Suppressor macrophage (primary cell): ENCODE measurements around the gene HEXD.
"Not testable (repeated sequence)": the region's sequence is repeated elsewhere in the genome, so short reads cannot be mapped to it uniquely, and the experiment has no call there.

Source experiments
- DNase-seq, 4 experiments: peaks; one replicate each; pipeline ENCODE4 v3.0.0-alpha.2; 2020 to 2022

HEXD gene

DNA sequence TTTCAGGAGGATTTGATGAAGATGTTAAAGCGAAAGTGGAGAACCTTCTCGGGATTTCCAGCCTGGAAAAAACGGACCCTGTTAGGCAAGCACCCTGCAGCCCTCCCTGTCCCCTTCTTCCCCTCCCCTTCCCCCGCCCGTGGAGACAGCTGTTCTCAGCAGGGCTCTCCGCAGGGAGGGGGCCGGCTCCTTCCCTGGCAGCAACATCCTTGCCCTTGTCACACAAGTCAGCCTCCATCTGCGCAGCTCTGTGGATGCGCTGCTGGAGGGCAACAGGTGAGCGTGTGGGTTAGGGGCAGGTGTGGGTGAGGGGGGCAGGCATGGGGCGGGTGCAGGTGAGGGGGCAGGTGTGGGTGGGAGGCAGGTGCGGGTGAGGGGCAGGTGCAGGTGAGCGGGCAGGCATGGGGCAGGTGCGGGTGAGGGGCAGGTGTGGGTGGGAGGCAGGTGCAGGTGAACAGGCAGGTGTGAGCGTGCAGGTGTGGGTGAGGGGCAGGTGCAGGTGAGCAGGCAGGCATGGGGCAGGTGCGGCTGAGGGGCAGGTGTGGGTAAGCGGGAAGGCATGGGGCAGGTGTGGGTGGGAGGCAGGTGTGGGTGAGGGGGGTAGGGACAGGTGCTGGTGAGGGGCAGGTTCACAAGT lies 23.0 kb downstream of the HEXD start:
- DNase-seq, result peak; percentile 34 to 72 (median 60)

DNA sequence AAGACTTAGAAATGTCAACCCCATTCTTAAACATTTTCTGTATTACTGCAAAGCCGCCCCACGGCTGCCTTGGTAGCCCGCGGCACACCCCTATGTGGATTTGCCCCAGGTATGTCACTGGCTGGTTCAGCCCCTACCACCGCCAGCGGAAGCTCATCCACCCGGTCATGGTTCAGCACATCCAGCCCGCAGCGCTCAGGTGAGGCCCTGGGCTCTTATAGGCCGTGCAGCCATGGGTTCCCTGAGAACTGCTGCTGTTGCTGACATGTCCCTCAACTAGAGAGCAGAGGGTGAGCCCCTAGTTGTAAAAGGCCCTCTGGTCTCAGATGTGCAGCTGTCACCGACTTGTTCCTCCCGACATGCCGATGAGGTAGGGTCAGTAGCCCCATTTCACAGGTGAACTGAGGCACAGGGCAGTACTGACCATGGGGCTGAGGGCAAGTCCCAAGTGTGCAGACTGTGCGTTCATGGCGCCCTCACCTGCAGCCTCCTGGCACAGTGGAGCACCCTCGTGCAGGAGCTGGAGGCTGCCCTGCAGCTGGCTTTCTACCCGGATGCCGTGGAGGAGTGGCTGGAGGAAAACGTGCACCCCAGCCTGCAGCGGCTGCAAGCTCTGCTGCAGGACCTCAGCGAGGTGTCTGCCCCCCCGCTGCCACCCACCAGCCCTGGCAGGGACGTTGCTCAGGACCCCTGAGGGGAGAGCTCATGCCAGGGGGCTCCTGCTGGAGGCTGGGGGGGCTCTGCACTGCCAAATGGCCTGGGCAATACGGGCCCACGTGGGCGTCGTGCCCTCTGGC lies 23.7 kb downstream of the HEXD start:
- no peak for DNase-seq

DNA sequence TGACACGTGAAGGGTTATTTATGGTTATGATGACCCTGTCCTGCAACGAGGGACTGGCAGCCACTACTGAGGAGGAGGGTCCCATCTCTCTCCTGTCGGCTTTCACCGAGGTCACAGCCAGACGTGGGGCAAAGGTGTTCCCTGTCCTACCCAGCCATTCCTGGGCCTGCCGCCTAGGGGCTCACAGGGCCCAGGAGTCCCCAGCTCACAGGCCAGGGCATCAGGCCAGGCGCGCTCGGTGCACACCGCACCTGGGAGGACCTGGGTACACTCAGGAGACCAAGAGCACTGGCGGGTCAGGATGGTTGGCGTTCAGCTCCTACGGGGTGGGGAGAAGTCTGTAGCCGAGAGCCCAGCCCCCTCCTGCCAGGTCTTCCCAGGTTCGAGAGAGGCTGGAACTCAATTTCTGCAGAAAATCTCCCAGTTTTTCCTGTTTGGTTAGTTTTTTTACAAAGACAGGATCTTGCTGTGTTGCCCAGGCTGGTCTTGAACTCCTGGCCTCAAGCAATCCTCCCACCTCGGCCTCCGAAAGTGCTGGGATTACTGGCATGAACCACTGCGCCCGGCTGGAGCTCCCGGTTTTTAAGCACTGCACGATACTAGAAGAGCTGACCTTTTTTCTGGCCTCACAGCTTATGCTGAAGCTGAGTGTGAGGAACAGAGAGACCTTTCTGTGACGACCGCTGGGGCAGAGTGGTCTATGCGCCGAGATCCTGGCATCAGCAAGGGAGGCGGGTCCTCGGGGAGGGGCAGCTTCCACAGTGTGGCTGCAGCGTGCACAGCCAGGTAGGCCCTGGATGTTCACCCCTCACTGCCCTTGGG lies 24.7 kb downstream of the HEXD start:
- no peak for DNase-seq

DNA sequence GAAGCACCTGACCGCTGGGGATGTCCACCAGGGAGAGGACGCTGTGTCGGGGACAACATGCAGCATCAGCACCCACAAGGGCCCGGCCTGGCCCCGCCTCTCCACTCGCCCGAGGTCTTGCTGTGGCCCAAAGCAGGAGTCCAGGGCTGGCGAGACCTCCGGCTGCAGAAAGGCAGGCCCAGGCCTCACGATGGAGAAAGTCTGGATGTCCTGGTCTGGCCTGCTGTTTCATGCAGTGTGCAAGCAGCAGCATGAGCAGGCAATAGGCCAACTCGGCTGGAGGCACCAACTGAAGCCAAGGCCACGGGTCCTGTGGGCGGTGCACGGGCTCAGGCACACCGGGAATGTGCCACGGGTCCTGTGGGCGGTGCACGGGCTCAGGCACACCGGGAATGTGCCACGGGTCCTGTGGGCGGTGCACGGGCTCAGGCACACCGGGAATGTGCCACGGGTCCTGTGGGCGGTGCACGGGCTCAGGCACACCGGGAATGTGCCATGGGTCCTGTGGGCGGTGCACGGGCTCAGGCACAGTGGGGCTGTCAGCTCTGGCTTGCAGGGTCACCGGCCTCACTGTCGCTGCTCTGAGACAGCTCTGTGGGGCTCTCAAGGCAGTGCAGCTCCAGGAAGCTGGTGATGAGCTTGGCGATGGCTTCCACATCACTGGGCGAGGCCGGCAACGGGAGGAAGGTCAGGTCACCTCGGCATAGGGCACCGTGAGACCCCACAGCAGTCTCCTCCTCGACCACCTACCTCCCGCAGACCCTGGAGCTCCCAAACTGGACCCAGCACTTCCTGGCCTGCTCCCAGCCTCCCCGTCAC lies 25.5 kb downstream of the HEXD start:
- no peak for DNase-seq

DNA sequence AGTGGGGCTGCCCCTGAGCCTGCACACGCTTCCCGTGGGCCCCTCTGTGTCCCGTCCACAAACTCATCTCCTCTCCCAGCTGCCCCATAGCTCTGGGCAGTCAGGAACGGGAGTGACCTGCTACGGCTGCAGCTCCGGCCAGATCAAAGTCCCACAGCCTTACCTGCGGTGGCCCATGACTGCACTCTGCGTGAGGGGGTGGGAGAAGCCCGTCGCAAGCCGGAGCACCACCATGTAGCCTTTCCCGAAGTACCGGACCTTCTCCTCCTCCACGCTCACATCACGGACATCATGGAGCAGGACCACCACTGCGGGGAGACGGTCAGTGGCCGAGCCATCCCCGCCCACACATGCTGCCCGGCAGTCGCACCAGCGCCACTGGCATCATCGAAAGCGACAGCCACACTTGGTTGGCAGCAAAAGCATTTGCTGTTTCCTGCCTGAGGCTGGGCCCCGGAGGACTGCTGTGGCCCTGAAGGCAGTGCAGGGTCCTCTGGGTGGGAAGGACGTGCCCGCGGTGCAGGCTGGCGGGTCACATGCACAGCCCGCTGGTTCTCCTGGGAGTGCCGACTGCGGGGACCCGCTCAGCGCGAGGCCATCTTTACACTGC lies 26.2 kb downstream of the HEXD start:
- no peak for DNase-seq

DNA sequence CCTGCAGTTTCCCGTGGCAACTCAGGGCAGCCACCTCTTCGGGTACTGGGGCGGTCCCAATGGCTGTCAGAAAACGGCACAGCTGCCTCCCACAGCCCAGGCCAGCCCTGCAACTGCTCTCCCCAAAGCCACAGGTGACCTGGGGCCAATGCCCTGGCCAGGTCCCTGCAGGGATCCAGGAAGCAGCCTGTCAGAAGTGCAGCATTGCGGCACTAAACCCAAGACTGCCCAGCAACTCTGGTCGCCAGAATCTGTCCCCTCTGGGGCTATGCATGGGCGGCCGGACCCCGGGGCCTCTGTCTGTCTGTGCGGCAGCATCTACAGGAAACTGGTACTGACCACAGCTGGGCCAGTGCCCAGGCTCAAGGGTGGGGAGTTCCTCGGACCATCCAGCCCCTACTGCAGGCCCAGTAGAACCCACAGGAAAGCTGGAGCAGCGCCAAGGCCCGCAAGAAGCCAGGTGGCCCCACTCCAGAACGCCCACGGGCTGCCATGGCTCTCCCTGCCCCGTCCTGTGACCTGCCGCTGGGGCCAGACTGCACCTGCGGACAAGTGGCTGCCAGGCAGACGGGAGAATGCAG lies 26.9 kb downstream of the HEXD start:
- no peak for DNase-seq

DNA sequence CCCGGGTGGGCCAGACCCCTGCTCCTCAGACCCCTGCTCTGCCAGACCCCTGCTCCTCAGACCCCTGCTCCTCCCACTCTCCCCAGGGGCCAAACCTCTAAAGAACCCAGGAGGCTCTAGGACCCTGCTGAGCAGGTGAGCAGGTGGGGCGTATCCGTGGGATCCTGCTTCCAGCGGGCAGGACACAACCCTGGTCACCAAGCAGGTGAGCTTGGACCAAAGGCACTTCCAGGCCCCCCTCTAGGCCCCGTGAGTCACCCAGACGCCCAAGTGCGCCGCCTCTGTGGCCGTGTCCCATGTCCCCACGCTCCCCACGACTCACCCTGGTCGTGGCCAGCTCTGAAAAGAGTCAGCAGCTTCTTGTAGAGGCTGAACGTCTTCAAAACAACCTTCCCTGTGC lies 27.4 kb downstream of the HEXD start:
- DNase-seq, result no peak

DNA sequence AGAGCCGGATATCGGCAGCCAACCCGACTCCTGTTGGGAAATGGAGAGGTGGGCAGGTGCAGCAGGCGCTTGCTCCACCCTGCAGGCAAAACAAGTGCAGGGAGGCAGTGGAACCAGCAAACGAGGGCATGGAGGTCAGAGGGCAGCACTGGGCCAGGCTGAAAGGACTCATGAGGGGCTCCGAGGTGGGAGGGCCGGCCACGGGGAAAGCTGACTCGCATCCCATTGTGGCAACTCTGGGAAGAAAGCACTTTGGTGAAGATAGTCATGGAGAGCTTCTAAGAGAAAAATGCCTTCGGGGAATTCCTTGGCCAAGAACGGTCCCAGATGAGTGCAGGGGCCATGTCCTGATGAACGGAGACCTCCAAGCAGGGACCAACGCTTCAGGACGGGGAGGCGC lies 28.0 kb downstream of the HEXD start:
- DNase-seq, result no peak

DNA sequence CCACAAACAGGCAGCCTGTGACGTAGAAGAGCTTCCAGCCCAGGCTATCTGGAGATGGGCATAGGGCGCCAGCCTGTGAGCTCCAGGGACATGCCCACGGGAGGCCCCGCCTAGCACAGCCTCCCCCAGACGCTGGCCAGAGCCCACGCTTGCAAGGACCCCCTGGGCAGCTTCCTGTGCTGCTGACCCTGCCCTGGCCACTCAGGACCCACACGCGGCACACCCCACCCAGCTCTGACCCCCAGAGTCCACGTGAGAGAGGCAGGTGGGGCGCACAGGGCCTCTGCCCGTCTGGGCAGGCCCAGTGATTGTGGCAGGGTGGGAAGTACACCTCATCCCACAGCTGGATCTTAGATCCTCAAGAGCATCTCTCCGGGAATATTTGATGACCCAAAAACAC lies 28.5 kb downstream of the HEXD start:
- DNase-seq, result no peak

DNA sequence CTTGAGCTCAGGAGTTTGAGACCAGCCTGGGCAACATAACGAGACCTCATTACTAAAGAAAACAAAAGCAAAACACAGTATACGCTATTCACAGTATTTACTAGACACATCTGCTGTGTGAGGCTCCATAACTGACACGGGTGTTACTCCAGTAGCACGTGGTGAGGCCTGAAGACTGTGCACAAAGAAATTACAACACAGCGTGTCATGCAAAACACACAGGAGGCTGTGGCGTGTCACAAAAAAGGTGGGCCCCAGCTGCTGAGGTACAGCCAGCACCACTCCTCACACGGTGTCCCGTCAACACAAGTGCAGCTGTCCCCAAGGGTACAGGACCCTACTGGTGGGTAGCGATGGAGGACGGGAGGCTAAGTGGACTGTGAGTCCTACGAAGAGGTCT lies 29.7 kb downstream of the HEXD start:
- no peak for DNase-seq

DNA sequence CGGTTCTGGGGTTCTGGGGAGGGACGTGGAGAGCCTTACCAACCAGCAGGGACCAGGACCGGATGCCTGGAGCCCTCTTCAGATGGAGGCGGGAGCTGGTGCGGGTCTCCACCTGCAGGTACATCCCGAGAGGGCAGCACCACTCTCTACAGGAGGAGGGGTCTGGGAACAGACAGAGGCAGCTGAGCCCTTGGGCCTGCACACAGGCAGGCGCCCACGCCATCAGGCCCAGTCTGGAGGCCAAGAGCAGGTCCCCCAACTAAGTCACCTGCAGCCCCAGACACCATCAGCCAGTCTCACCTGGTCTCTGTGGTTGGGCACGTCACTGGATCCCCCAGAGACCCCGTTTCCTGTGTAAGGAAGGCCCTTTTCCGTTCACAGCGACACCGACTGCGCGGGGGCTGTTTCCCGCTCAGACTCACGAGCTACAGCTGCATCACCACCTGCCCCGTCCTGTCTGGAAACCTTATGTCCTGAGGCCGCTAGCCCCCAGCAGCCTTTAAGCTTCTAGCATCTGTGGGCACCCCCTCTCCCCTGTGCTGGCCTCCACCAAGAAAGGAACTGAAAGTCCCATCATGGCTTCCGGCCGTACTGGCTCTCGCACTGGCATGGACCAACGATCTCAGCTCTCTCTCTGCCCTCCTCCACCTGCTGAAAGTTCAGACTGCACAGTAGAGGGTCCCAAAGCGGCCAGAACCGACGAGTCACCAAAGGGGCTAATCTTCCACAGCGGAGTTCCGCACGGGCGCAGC lies 31.2 kb downstream of the HEXD start:
- peak; percentile 46 to 59 (median 54) for DNase-seq

DNA sequence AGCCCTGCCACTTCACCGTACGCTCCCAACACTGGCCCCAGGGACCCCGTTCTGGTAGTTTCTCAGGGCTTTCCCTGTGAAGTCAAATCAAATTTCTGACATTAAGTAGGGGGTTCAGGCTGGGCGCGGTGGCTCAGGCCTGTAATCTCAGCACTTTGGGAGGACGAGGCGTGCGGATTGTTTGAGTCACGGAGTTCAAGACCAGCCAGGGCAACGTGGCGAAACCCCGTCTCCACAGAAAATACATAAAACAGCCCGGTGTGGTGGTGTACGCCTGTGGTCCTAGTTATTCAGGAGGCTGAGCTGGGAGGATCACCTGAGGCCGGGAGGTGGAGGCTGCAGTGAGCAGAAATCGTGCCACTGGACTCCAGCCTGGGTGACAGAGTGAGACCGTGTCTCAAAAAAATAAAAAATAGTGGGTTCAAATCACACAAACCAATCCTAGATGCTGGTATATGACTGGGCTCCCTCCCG lies 31.8 kb downstream of the HEXD start:
- DNase-seq, result peak in 1 of 4 experiments; percentile 10

DNA sequence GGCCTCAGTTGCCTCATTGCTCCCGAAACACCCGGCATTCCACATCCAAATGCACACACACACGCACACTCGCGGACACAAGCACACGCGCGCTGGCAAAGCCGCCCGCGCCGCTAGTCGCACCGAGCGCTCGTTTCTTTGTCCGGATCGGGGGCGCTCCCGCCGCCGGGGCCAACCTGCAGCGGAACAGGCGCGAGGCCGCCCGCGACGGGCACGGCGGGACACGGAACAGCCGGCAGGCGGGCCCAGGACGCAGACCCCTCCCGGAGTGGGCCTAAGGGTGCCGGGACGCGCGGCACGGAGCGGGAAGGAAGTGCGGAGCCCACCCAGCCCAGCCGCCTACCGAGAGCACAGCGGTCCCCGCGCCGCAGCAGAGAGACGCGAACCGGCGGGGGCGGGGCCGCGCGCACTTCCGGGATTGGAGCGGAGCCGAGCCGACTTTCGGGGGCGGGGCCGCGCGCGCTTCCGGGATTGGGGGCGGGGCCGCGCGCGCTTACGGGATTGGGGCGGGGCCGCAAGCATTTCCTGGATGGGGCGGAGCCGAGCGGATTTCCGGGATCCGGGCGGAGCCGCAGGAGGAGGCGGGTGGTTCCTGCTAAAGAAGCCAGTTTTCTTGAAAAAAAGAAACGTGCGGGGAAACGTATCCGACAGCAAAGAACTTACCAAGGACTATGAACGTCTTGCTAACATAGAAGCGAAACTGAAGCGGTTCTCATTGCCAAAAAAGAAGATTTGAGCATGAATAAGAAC lies 32.4 kb downstream of the HEXD start, which contains the start of gene CYBC1:
Gene CYBC1 (minus strand): TSS at position 396 of the 750 bp plus-strand sequence. CDS start 1,498 bp downstream, outside the sequence.
- peak; percentile 97 to 99 (median 98) for DNase-seq

DNA sequence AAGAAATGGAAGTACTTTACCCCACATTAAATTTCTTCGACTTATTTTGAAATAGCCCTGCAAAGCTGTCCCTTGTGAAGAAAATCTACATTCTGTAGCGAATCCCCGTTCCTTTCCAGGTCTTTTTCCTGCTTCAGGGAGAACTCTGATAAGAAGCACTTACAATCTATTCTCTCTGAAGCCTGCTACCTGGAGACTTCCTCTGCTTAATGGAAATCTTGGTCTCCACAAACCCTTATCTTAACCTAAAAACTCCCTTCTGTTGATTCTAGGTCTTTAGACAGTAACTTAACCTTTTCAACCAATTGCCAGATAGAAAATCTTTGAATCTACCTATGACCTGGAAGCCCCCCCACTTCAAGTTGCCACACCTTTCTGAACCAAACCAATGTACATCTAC lies 34.0 kb downstream of the HEXD start:
- DNase-seq, result no peak

DNA sequence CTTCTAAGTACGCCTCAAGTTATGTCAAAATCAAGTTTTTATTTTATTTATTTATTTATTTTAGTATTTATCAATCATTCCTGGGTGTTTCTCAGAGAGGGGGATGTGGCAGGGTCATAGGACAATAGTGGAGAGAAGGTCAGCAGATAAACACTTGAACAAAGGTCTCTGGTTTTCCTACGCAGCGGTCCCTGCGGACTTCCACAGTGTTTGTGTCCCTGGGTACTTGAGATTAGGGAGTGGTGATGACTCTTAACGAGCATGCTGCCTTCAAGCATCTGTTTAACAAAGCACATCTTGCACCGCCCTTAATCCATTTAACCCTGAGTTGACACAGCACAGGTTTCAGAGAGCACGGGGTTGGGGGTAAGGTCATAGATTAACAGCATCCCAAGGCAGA lies 35.0 kb downstream of the HEXD start:
- DNase-seq, result not testable (repeated sequence)

DNA sequence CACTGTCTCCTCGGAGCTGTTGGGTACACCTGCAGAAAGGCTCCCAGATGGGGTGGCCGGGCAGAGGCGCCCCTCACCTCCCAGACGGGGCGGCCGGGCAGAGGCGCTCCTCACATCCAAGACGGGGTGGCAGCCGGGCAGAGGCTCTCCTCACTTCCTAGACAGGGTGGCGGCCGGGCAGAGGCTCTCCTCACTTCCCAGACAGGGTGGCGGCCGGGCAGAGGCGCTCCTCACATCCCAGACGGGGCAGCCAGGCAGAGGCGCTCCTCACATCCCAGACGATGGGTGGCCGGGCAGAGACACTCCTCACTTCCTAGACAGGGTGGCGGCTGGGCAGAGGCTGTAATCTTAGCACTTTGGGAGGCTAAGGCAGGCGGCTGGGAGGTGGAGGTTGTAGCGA lies 35.6 kb downstream of the HEXD start:
- DNase-seq, result not testable (repeated sequence)

DNA sequence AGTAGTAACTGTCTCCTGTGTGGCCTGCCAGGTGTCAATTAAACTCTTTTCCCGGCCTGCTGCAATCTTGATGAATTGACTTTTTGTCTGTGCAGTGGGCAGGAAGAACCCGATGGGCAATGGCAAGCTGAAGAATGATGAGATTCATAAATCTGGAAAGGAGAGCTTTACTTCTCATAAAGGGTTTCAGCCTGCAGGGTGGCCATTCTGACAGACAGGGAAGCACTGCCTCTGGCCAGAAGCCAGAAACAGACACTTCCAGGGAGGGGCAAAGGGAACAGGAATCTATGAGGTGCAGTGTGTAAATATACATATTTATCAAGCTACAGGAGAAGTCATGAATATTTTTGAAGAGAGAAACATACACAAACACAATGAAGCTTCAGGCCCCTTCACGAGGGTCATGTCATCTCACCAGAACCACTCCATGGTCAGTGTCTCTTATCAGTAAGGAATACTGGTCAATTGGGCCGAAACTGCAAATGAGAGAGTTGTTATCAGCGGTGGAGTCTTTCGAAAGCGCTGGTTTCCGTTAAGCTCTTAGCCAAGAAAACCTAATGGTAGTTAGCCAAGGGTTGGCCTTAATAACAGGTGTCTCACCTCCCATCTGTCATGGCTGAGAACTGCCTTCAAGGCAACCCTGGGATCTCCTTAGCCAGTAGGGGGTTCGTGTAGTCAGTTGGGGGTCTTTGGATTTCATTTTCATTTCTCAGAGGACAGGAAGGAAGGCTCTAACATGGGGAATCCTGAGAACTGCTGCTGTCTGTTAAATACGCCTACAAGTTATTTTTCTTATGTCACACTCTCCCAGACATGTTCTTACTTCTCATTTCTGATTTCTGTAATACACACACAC lies 39.2 kb downstream of the HEXD start:
- DNase-seq, result peak; percentile 72 to 89 (median 84)

DNA sequence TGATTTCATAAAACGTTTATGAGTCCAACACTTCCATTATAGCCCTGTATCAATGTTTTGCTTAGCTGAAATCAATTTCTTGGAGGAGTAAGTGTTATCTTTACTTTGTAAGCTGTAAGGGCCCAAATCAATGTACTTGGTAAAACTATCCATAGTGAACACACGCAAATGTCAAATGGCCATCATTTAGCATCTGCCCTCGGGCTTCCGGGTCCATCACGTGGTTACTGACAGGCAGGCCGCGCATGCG lies 39.7 kb downstream of the HEXD start:
- DNase-seq, result peak in 3 of 4 experiments; percentile 96 to 98 (median 98)
